Panc1 (cell line): ENCODE data around the gene HSPA12A. TPM values are rescaled to one million over a fixed set of nuclear protein-coding genes. Genes with fewer than 3 reads are reported as not detected.

ENCODE experiments used
- ATAC-seq: fragments of 200-7000 bp; cut with Tn5 transposase; 2 replicates; pipeline ENCODE4 v1.9.1; 2020; ENCODE audit warnings: mild to moderate bottlenecking, moderate library complexity
- BruUV-seq: library from RNA; stranded (reverse); fragments of 400-500 nt; replicated peaks from 2 replicates; lab custom pipeline; 2021; lab: Mats Ljungman, UMichigan
- CTCF ChIA-PET: fragments of 300-600 bp; sonication (Branson Sonifier 250); formaldehyde crosslinking; loops from one replicate; lab custom pipeline; 2022; ENCODE audit warnings: antibody characterized with exemption; lab: Charles Lee
- POLR2A ChIA-PET: fragments of 300-600 bp; sonication (Branson Sonifier 250); formaldehyde crosslinking; loops from one replicate; lab custom pipeline; 2022; ENCODE audit warnings: antibody characterized with exemption; lab: Charles Lee
- DNase-seq: peaks from one replicate; pipeline ENCODE4 v3.0.0-alpha.2; 2010; ENCODE audit warnings: low read depth, low spot score
- H3K27ac ChIP-seq: 2 replicates; pipeline ENCODE4 v1.5.1; 2011; ENCODE audit warnings: mild to moderate bottlenecking, low read length, inconsistent platforms
- H3K27me3 ChIP-seq: fragments of 200-500 bp; sonication (Bioruptor generic); 2 replicates; pipeline ENCODE4 v1.6.0; 2014; ENCODE audit warnings: low read length, inconsistent platforms; ENCODE audit not compliant: control insufficient read depth, insufficient read depth
- H3K36me3 ChIP-seq: fragments of 200-500 bp; sonication (Bioruptor generic); 2 replicates; pipeline ENCODE4 v1.5.1; 2014; ENCODE audit warnings: inconsistent platforms, mild to moderate bottlenecking, low read length, moderate library complexity; ENCODE audit not compliant: control insufficient read depth, insufficient read depth
- H3K4me1 ChIP-seq: 2 replicates; pipeline ENCODE4 v1.5.1; 2011; ENCODE audit warnings: inconsistent platforms, mild to moderate bottlenecking, low read length, moderate library complexity; ENCODE audit not compliant: control insufficient read depth, insufficient read depth
- H3K4me3 ChIP-seq, 2 experiments: 2 replicates each; pipeline ENCODE4 v1.5.1; 2011 to 2012; ENCODE audit warnings: low read depth in 2 of 2, low read length in 2 of 2, mild to moderate bottlenecking in 2 of 2, inconsistent platforms in 1 of 2, moderate library complexity in 1 of 2
- H3K9me3 ChIP-seq: fragments of 200-500 bp; sonication (Bioruptor generic); 2 replicates; pipeline ENCODE4 v1.5.1; 2014; ENCODE audit warnings: low read depth, mild to moderate bottlenecking, inconsistent platforms, low read length, moderate library complexity; ENCODE audit not compliant: control insufficient read depth, insufficient read depth
- CTCF ChIP-seq: fragments of 450-650 bp; IDR thresholded peaks from 2 replicates; pipeline ENCODE4 v1.5.1; 2017; ENCODE audit warnings: mild to moderate bottlenecking
- POLR2AphosphoS5 ChIP-seq: IDR thresholded peaks from 2 replicates; pipeline ENCODE4 v1.6.1; 2012; ENCODE audit warnings: mild to moderate bottlenecking, low read depth, low read length, moderate library complexity
- SIN3A ChIP-seq: IDR thresholded peaks from 2 replicates; pipeline ENCODE4 v1.6.1; 2012; ENCODE audit warnings: low read depth, mild to moderate bottlenecking, low read length, moderate library complexity, borderline replicate concordance; ENCODE audit not compliant: insufficient read depth
- TCF7L2 ChIP-seq: IDR thresholded peaks from 2 replicates; pipeline ENCODE4 v1.6.1; 2011; ENCODE audit warnings: mild to moderate bottlenecking, low read depth, low read length, inconsistent platforms
- in situ Hi-C: cut with HindIII; loops from 2 replicates; pipeline ENCODE4 v1.10.0; 2016; ENCODE audit warnings: low sequenced_read_pairs, low pct_unique_long_range_greater_than_20kb
- intact Hi-C: fragments of 100-400 bp; cut with micrococcal nuclease; formaldehyde crosslinking; loops from one replicate; pipeline ENCODE4 v1.10.0; 2022; ENCODE audit not compliant: unreplicated experiment
- total RNA-seq: library from RNA; stranded (reverse); gene quantifications from one replicate; pipeline ENCODE4 v1.2.1, GENCODE V29; 2021; ENCODE audit not compliant: unreplicated experiment
- TF ChIP-seq, protein P1 (sequence below), 2 experiments: IDR thresholded peaks; 2 replicates each; pipeline ENCODE4 v1.6.1; 2011 to 2012; ENCODE audit warnings: low read depth in 2 of 2, control low read depth in 1 of 2, low read length in 1 of 2, mild to moderate bottlenecking in 1 of 2, moderate library complexity in 1 of 2; ENCODE audit not compliant: insufficient read depth in 1 of 2

Gene HSPA12A
- total RNA-seq, 1 experiment from 2014 or later: 7.7 TPM

DNA sequence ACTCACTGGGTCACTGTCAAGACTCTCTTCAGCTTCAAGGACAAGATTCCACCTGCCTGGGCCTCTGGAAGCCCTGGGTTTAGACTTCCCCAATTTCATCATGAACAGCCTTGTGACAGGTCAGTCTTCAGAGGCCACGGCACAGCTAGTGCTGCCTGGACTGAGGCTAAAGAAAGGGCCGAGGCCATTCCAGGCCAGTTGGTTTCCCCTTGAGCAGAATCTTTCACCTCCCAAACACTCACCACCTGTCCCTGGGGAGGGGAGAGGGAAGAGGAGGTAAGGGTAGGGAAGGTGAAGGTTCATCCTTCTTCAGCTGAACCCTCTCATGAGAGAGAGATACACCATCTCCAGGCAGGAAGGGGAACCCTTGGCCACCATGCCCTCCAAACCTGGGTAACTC is 24.3 kb downstream of the HSPA12A start:
- Histone ChIP-seq H3K4me1 (no peaks in the 10 kb centered on the region; the same call in 1 of the 2 replicates), H3K36me3 (no peaks in the 10 kb centered on the region), H3K27me3 (no peaks in the 10 kb centered on the region; the same call in 1 of the 2 replicates), H3K4me3 (no peak overlapping the region), H3K9me3 (no peaks in the 10 kb centered on the region), H3K27ac (no peak overlapping the region)
- intact Hi-C loops (no loop called here), in situ Hi-C loops (no loop called here)
- CTCF ChIA-PET: no interaction called here
- no TSS peak for BruUV-seq
- POLR2A ChIA-PET: interaction anchor here (0.6 kb wide), 2 partner anchors 91 to 108 kb away, joined by 3 read pairs; no protein-coding TSS in a partner anchor
- no peak for ATAC-seq
- no peak for TF ChIP-seq TCF7L2
- TF ChIP-seq POLR2AphosphoS5: no peak
- TF ChIP-seq CTCF: no peak
- no peak for DNase-seq

DNA sequence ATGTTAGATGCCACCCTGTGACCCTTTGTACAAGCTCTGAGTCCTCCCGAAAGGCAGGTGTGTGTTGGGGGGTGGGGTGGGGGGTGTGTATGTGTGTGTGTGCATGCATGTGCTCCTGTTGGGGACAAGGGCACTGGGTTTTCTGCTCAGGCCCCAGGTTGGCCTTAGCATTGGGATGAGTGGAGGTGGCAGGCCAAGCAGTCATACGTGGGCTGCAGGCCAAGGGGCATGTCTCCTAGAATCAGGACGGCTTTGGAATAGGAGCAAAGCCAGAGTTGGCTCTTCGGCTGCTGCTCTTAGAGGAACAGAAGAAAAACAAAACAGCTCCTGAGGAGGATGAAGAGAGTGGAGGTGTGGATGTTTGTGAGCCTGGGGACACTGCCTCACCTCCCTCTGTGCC is 26.0 kb downstream of the HSPA12A start:
- no peak for ATAC-seq
- POLR2A ChIA-PET: interaction anchor here (0.6 kb wide), 1 partner anchor 55 kb away, joined by 4 read pairs; no protein-coding TSS in a partner anchor
- Histone ChIP-seq H3K9me3 (no peaks in the 10 kb centered on the region), H3K4me3 (no peak overlapping the region), H3K36me3 (no peaks in the 10 kb centered on the region), H3K4me1 (no peaks in the 10 kb centered on the region; the same call in 1 of the 2 replicates), H3K27ac (no peak overlapping the region), H3K27me3 (no peaks in the 10 kb centered on the region; the same call in 1 of the 2 replicates)
- TF ChIP-seq, protein P1, sequence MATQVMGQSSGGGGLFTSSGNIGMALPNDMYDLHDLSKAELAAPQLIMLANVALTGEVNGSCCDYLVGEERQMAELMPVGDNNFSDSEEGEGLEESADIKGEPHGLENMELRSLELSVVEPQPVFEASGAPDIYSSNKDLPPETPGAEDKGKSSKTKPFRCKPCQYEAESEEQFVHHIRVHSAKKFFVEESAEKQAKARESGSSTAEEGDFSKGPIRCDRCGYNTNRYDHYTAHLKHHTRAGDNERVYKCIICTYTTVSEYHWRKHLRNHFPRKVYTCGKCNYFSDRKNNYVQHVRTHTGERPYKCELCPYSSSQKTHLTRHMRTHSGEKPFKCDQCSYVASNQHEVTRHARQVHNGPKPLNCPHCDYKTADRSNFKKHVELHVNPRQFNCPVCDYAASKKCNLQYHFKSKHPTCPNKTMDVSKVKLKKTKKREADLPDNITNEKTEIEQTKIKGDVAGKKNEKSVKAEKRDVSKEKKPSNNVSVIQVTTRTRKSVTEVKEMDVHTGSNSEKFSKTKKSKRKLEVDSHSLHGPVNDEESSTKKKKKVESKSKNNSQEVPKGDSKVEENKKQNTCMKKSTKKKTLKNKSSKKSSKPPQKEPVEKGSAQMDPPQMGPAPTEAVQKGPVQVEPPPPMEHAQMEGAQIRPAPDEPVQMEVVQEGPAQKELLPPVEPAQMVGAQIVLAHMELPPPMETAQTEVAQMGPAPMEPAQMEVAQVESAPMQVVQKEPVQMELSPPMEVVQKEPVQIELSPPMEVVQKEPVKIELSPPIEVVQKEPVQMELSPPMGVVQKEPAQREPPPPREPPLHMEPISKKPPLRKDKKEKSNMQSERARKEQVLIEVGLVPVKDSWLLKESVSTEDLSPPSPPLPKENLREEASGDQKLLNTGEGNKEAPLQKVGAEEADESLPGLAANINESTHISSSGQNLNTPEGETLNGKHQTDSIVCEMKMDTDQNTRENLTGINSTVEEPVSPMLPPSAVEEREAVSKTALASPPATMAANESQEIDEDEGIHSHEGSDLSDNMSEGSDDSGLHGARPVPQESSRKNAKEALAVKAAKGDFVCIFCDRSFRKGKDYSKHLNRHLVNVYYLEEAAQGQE (IDR thresholded peaks at IDR 0.05; ENCODE audit: insufficient read depth in 1 of 2, low read depth in 2 of 2, low read length in 1 of 2): no peak
- TF ChIP-seq CTCF (no peak), SIN3A (no peak), TCF7L2 (no peak), POLR2AphosphoS5 (no peak)
- CTCF ChIA-PET: no interaction called here
- BruUV-seq: no TSS peak
- intact Hi-C loops (no loop called here), in situ Hi-C loops (no loop called here)
- DNase-seq: no peak
